BLaER1 treated with 17β-estradiol and CSF1 and Interleukin-3, amounts not matched to agents 10 nM and 100 nM (cell line): ENCODE data around the gene GDF11.
A peak's percentile ranks its signal among the peaks of the same experiment; 100 is the strongest.

Source experiments
- H3K27ac ChIP-seq, 11 experiments: shearing (Covaris generic); formaldehyde crosslinking; 2 replicates each; pipeline ENCODE4 v1.8.1; 2022
- H3K27me3 ChIP-seq, 11 experiments: shearing (Covaris generic); formaldehyde crosslinking; 2 replicates each; pipeline ENCODE4 v1.8.1; 2022
- H3K36me3 ChIP-seq, 11 experiments: shearing (Covaris generic); formaldehyde crosslinking; 2 replicates each; pipeline ENCODE4 v1.8.1; 2022
- H3K4me1 ChIP-seq, 10 experiments: shearing (Covaris generic); formaldehyde crosslinking; 2 replicates each; pipeline ENCODE4 v1.8.1; 2022
- H3K4me2 ChIP-seq, 11 experiments: shearing (Covaris generic); formaldehyde crosslinking; 2 replicates each; pipeline ENCODE4 v1.8.1; 2022
- H3K4me3 ChIP-seq, 10 experiments: shearing (Covaris generic); formaldehyde crosslinking; 2 replicates each; pipeline ENCODE4 v1.8.1; 2022
- H3K9ac ChIP-seq, 11 experiments: shearing (Covaris generic); formaldehyde crosslinking; 2 replicates each; pipeline ENCODE4 v1.8.1; 2022
- H3K9me3 ChIP-seq, 11 experiments: shearing (Covaris generic); formaldehyde crosslinking; replicated peaks in 1 of 11; 2 replicates each; pipeline ENCODE4 v1.8.1; 2022
- H4K20me1 ChIP-seq, 11 experiments: shearing (Covaris generic); formaldehyde crosslinking; 2 replicates each; pipeline ENCODE4 v1.8.1; 2022
- Cebpa-rat ChIP-seq, 11 experiments: shearing (Covaris generic); IDR thresholded peaks; 2 replicates each; pipeline ENCODE4 v1.8.1; 2022

GDF11 gene

GRCh38 chr12:55711786-55712553 lies 31.0 kb upstream of the GDF11 start:
- no peak overlapping the region for H3K9ac ChIP-seq
- H3K4me1 ChIP-seq: peaks cover 32 to 43% (median 41%) of the 10 kb centered on the region in 10 experiments

GRCh38 chr12:55712700-55713415 lies 30.1 kb upstream of the GDF11 start:
- TF ChIP-seq Cebpa-rat (IDR thresholded peaks at IDR 0.05): no peak
- Histone ChIP-seq H3K4me1 (peaks cover 35 to 45% (median 44%) of the 10 kb centered on the region in 10 experiments), H3K4me2 (no peak overlapping the region), H3K4me3 (no peak overlapping the region), H3K36me3 (no peaks in the 10 kb centered on the region), H3K9me3 (no peaks in the 10 kb centered on the region), H3K9ac (no peak overlapping the region), H3K27ac (no peak overlapping the region), H4K20me1 (peaks cover 0 to 20% (median 0%) of the 10 kb centered on the region in 11 experiments; a peak in 4 of 22 replicates), H3K27me3 (peaks cover 0 to 33% (median 0%) of the 10 kb centered on the region in 11 experiments; a peak in 9 of 22 replicates)

More at GRCh38 chr12:55711786-55712553, 31.0 kb upstream of the GDF11 start:
- H3K4me3 ChIP-seq: no peak overlapping the region
- no peaks in the 10 kb centered on the region for H3K9me3 ChIP-seq
- no peak overlapping the region for H3K27ac ChIP-seq
- peaks cover 5 to 39% (median 6%) of the 10 kb centered on the region in 11 experiments for H3K27me3 ChIP-seq
- no peak overlapping the region for H3K4me2 ChIP-seq
- no peak for TF ChIP-seq Cebpa-rat (IDR thresholded peaks at IDR 0.05)
- H3K36me3 ChIP-seq: no peaks in the 10 kb centered on the region
- H4K20me1 ChIP-seq: peaks cover 0 to 12% (median 0%) of the 10 kb centered on the region in 11 experiments; a peak in 4 of 22 replicates

GRCh38 chr12:55713721-55714120 lies 29.2 kb upstream of the GDF11 start:
- no peak overlapping the region for H3K9ac ChIP-seq
- peaks cover 0 to 3% (median under 1%) of the 10 kb centered on the region in 11 experiments; a peak in 7 of 22 replicates for H3K36me3 ChIP-seq
- TF ChIP-seq Cebpa-rat (IDR thresholded peaks at IDR 0.05): no peak
- H3K4me1 ChIP-seq: peaks cover 39 to 47% (median 44%) of the 10 kb centered on the region in 10 experiments
- peaks cover 0 to 33% (median 0%) of the 10 kb centered on the region in 11 experiments; a peak in 9 of 22 replicates for H3K27me3 ChIP-seq
- H3K4me2 ChIP-seq: no peak overlapping the region
- no peak overlapping the region for H3K27ac ChIP-seq
- peaks cover 0 to 27% (median 0%) of the 10 kb centered on the region in 11 experiments; a peak in 4 of 22 replicates for H4K20me1 ChIP-seq
- no peak overlapping the region for H3K4me3 ChIP-seq
- H3K9me3 ChIP-seq: no peaks in the 10 kb centered on the region

GRCh38 chr12:55715169-55715764 lies 27.7 kb upstream of the GDF11 start:
- Histone ChIP-seq H3K9me3 (no peaks in the 10 kb centered on the region), H3K4me3 (peak overlapping the region; percentile 61 to 90 (median 78); a peak in 18 of 20 replicates), H3K9ac (peak overlapping the region; percentile 82 to 91 (median 88); a peak in 18 of 22 replicates), H3K4me2 (peak overlapping the region; percentile 81 to 98 (median 94)), H4K20me1 (peaks cover 0 to 35% (median 0%) of the 10 kb centered on the region in 11 experiments; a peak in 4 of 22 replicates), H3K27me3 (peaks cover 0 to 24% (median 0%) of the 10 kb centered on the region in 11 experiments; a peak in 5 of 22 replicates), H3K36me3 (peaks cover 0 to 18% (median 15%) of the 10 kb centered on the region in 11 experiments; a peak in 15 of 22 replicates), H3K27ac (peak overlapping the region; percentile 83 to 94 (median 89); a peak in 20 of 22 replicates), H3K4me1 (peaks cover 41 to 49% (median 47%) of the 10 kb centered on the region in 10 experiments)
- no peak for TF ChIP-seq Cebpa-rat (IDR thresholded peaks at IDR 0.05)

- Histone ChIP-seq H3K9ac (peak within 1 kb of the TSS; percentile 82 to 91 (median 88)), H3K4me3 (peak within 1 kb of the TSS; percentile 61 to 90 (median 78)), H3K27me3 (peaks cover 0 to 16% (median 0%) of the 10 kb centered on the region in 11 experiments; a peak in 4 of 22 replicates), H4K20me1 (peaks cover 0 to 38% (median 0%) of the 10 kb centered on the region in 11 experiments; a peak in 5 of 22 replicates), H3K4me2 (peak within 1 kb of the TSS; percentile 81 to 98 (median 94)), H3K27ac (peak within 1 kb of the TSS; percentile 83 to 94 (median 89)), H3K9me3 (no peaks in the 10 kb centered on the region), H3K4me1 (peaks cover 41 to 56% (median 55%) of the 10 kb centered on the region in 10 experiments), H3K36me3 (peaks cover 0 to 20% (median 15%) of the 10 kb centered on the region in 11 experiments; a peak in 15 of 22 replicates)
- no peak for TF ChIP-seq Cebpa-rat (IDR thresholded peaks at IDR 0.05)
Observed at GRCh38 chr12:55715833-55716581, 26.9 kb upstream of the GDF11 start, which contains the start of gene BLOC1S1. Gene BLOC1S1 (plus strand): TSS chr12:55716046. CDS start chr12:55716052, 6 bp downstream.

- peak overlapping the region; percentile 83 to 94 (median 89); a peak in 21 of 22 replicates for H3K27ac ChIP-seq
- H3K4me1 ChIP-seq: peaks cover 41 to 62% (median 61%) of the 10 kb centered on the region in 10 experiments
- peak overlapping the region; percentile 81 to 98 (median 94) for H3K4me2 ChIP-seq
- peaks cover 0 to 20% (median 15%) of the 10 kb centered on the region in 11 experiments; a peak in 15 of 22 replicates for H3K36me3 ChIP-seq
- no peaks in the 10 kb centered on the region for H3K9me3 ChIP-seq
- H3K9ac ChIP-seq: peak overlapping the region; percentile 82 to 91 (median 88)
- H3K27me3 ChIP-seq: peaks cover 0 to 14% (median 0%) of the 10 kb centered on the region in 11 experiments; a peak in 4 of 22 replicates
- peak overlapping the region; percentile 61 to 90 (median 78) for H3K4me3 ChIP-seq
- H4K20me1 ChIP-seq: peaks cover 0 to 44% (median 0%) of the 10 kb centered on the region in 11 experiments; a peak in 5 of 22 replicates
- peak in 1 of 11 experiments; percentile 59; a peak in 2 of 22 replicates for TF ChIP-seq Cebpa-rat (IDR thresholded peaks at IDR 0.05)
Observed at GRCh38 chr12:55716582-55716957, 26.4 kb upstream of the GDF11 start.

- H4K20me1 ChIP-seq: peaks cover 0 to 48% (median 0%) of the 10 kb centered on the region in 11 experiments; a peak in 5 of 22 replicates
- no peaks in the 10 kb centered on the region for H3K9me3 ChIP-seq
- H3K4me2 ChIP-seq: peak overlapping the region; percentile 81 to 98 (median 94)
- peaks cover 0 to 21% (median 15%) of the 10 kb centered on the region in 11 experiments; a peak in 15 of 22 replicates for H3K36me3 ChIP-seq
- no peak for TF ChIP-seq Cebpa-rat (IDR thresholded peaks at IDR 0.05)
- H3K27ac ChIP-seq: peak overlapping the region in 9 of 11 experiments; percentile 87 to 94 (median 90); a peak in 18 of 22 replicates
- H3K4me3 ChIP-seq: peak overlapping the region; percentile 61 to 90 (median 78)
- peaks cover 0 to 6% (median 0%) of the 10 kb centered on the region in 11 experiments; a peak in 4 of 22 replicates for H3K27me3 ChIP-seq
- H3K9ac ChIP-seq: peak overlapping the region; percentile 27 to 91 (median 88); a peak in 21 of 22 replicates
- peaks cover 41 to 69% (median 68%) of the 10 kb centered on the region in 10 experiments for H3K4me1 ChIP-seq
Observed at GRCh38 chr12:55717011-55718007, 25.6 kb upstream of the GDF11 start.
